ENCODE data around the gene CCSER1. TPM values are rescaled to one million over a fixed set of nuclear protein-coding genes. Genes with fewer than 3 reads are reported as not detected.
"Not testable (repeated sequence)": the region's sequence is repeated elsewhere in the genome, so short reads cannot be mapped to it uniquely, and the experiment has no call there.

CCSER1 gene
- total RNA-seq, 3 donors from 2014 or later (not counting 1 experiment from before 2014, with no cell fraction given), result 0.87 to 1.1 (median 1.1) TPM

DNA sequence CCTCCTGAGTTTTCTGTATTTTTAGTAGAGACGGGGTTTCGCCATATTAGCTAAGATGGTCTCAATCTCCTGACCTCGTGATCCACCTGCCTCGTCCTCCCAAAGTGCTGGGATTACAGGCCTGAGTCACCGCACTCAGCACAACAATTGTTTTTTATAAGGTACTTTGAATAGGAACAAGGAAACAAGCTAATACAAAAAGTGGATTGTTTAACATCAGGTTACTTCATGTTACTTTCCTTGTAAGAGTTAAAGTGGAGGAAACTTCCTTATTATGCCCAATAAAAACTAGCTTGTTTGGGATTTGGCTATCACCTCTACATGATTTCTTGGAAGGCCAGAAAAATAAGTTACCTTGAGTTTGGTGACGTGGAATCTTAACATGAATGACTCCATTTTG is 698.7 kb downstream of the CCSER1 start:
- Mint-ChIP-seq H3K4me1 (no peaks in the 10 kb centered on the region), H3K27ac (no peak overlapping the region), H3K36me3 (no peaks in the 10 kb centered on the region), H3K4me3 (no peak overlapping the region), H3K9me3 (peaks cover 10 to 11% of the 10 kb centered on the region in 2 donors), H3K27me3 (ENCODE audit: low read depth in 2 of 2) (no peaks in the 10 kb centered on the region)
- DNase-seq (no peak), ATAC-seq (no peak)
- H3K4me1 ChIP-seq (ENCODE audit: control insufficient read depth, insufficient read depth, low read length), result no peaks in the 10 kb centered on the region
- H3K36me3 ChIP-seq (ENCODE audit: control insufficient read depth, insufficient read depth, low read length), result no peaks in the 10 kb centered on the region
- no peaks in the 10 kb centered on the region for H3K27me3 ChIP-seq (ENCODE audit: control insufficient read depth, insufficient read depth, low read length)
- 91% methylated on average over 6 of the region's 6 CpGs for WGBS (ENCODE audit: insufficient coverage)
- TF ChIP-seq, protein P1, sequence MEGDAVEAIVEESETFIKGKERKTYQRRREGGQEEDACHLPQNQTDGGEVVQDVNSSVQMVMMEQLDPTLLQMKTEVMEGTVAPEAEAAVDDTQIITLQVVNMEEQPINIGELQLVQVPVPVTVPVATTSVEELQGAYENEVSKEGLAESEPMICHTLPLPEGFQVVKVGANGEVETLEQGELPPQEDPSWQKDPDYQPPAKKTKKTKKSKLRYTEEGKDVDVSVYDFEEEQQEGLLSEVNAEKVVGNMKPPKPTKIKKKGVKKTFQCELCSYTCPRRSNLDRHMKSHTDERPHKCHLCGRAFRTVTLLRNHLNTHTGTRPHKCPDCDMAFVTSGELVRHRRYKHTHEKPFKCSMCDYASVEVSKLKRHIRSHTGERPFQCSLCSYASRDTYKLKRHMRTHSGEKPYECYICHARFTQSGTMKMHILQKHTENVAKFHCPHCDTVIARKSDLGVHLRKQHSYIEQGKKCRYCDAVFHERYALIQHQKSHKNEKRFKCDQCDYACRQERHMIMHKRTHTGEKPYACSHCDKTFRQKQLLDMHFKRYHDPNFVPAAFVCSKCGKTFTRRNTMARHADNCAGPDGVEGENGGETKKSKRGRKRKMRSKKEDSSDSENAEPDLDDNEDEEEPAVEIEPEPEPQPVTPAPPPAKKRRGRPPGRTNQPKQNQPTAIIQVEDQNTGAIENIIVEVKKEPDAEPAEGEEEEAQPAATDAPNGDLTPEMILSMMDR (IDR thresholded peaks at IDR 0.05), result no peak
- no peaks in the 10 kb centered on the region for H3K9me3 ChIP-seq (ENCODE audit: control insufficient read depth, insufficient read depth, low read length)
- intact Hi-C loops (cut with micrococcal nuclease), result no loop called here
- H3K4me3 ChIP-seq (ENCODE audit: low read length), result no peak overlapping the region
- no peak overlapping the region for H3K27ac ChIP-seq (ENCODE audit: low read length)

DNA sequence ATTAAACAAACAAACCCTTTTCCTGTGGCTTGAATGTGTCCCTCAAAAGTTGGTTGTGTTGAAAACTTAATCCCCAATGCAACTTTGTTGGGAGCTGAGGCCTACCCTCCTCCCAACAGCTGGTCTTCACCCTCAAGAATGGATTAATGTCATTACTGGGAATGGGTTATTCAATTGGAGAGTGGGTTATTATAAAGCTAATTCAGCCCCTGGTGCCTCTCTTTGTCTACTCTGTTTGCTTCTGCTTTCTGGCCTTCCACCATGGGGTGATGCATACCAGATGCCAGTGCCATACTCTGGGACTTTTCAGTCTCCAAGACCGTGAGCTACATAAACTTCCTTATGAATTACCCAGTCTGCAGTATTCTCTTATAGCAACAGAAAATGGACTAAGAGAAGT is 706.5 kb downstream of the CCSER1 start:
- H3K36me3 Mint-ChIP-seq, result no peaks in the 10 kb centered on the region
- no peaks in the 10 kb centered on the region for H3K36me3 ChIP-seq (ENCODE audit: control insufficient read depth, insufficient read depth, low read length)
- ATAC-seq (no peak), DNase-seq (no peak)
- H3K4me1 Mint-ChIP-seq, result no peaks in the 10 kb centered on the region
- H3K4me3 Mint-ChIP-seq, result no peak overlapping the region
- H3K27me3 ChIP-seq (ENCODE audit: control insufficient read depth, insufficient read depth, low read length), result no peaks in the 10 kb centered on the region
- TF ChIP-seq, protein P1 (IDR thresholded peaks at IDR 0.05), result no peak
- H3K27me3 Mint-ChIP-seq (ENCODE audit: low read depth in 2 of 2), result no peaks in the 10 kb centered on the region
- WGBS (ENCODE audit: insufficient coverage), result no CpG with 5 or more reads among the region's 1 CpG
- peaks cover 6 to 10% of the 10 kb centered on the region in 2 donors for H3K9me3 Mint-ChIP-seq
- no peak overlapping the region for H3K27ac Mint-ChIP-seq
- no peaks in the 10 kb centered on the region for H3K9me3 ChIP-seq (ENCODE audit: control insufficient read depth, insufficient read depth, low read length)
- intact Hi-C loops (cut with micrococcal nuclease), result no loop called here
- H3K4me3 ChIP-seq (ENCODE audit: low read length), result no peak overlapping the region
- no peaks in the 10 kb centered on the region for H3K4me1 ChIP-seq (ENCODE audit: control insufficient read depth, insufficient read depth, low read length)
- no peak overlapping the region for H3K27ac ChIP-seq (ENCODE audit: low read length)

DNA sequence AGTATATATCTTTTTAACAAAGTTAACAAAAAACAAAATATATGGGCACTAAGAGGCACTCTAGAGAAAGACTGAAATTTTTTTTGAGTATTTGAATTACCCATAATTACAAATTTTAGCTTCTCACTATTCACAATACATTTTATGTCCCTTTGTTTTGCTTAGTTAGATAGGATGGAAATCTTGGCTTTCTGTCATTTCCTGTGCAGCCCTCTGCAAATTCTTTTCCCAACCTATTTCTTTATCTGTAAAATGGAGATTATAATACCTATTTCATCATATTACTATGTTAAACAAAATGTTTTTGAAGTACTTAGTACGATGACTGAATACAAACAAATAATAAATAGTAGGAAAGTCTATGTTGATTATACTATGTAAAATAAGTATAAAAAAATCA is 710.0 kb downstream of the CCSER1 start:
- H3K4me1 ChIP-seq (ENCODE audit: control insufficient read depth, insufficient read depth, low read length), result no peaks in the 10 kb centered on the region
- no CpG with 5 or more reads among the region's 1 CpG for WGBS (ENCODE audit: insufficient coverage)
- H3K9me3 Mint-ChIP-seq, result peaks cover 1 to 7% of the 10 kb centered on the region in 2 donors
- DNase-seq (no peak), ATAC-seq (no peak)
- no peak overlapping the region for H3K27ac ChIP-seq (ENCODE audit: low read length)
- H3K4me3 Mint-ChIP-seq, result no peak overlapping the region
- H3K36me3 Mint-ChIP-seq, result no peaks in the 10 kb centered on the region
- H3K4me3 ChIP-seq (ENCODE audit: low read length), result no peak overlapping the region
- TF ChIP-seq, protein P1 (IDR thresholded peaks at IDR 0.05), result no peak
- no peaks in the 10 kb centered on the region for H3K36me3 ChIP-seq (ENCODE audit: control insufficient read depth, insufficient read depth, low read length)
- no peaks in the 10 kb centered on the region for H3K27me3 Mint-ChIP-seq (ENCODE audit: low read depth in 2 of 2)
- no peaks in the 10 kb centered on the region for H3K27me3 ChIP-seq (ENCODE audit: control insufficient read depth, insufficient read depth, low read length)
- no peaks in the 10 kb centered on the region for H3K9me3 ChIP-seq (ENCODE audit: control insufficient read depth, insufficient read depth, low read length)
- no peak overlapping the region for H3K27ac Mint-ChIP-seq
- intact Hi-C loops (cut with micrococcal nuclease), result no loop called here
- no peaks in the 10 kb centered on the region for H3K4me1 Mint-ChIP-seq

DNA sequence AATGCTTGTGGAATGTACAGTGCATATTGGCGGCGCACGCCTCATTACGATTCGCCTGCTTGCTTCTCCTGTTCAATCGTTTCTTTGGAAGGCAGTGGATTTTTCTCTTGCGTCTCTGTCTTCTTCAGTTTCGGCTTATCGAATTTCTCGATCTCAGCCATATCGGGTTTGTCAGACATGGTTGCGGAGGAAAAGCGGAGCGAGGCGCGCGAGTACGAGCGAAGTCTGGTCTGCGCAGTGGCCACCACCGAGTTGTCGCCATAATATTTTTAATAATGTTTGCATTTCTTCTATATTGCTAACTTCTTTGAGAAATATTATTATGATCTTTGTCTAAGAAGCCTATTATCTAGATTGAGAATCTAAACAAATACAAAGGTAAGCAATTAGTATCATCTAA is 711.7 kb downstream of the CCSER1 start:
- H3K4me3 ChIP-seq (ENCODE audit: low read length); H3K36me3 ChIP-seq (ENCODE audit: control insufficient read depth, insufficient read depth, low read length); DNase-seq; H3K27me3 Mint-ChIP-seq (ENCODE audit: low read depth in 2 of 2); ATAC-seq; H3K27me3 ChIP-seq (ENCODE audit: control insufficient read depth, insufficient read depth, low read length); H3K27ac Mint-ChIP-seq; H3K36me3 Mint-ChIP-seq; H3K4me1 Mint-ChIP-seq; H3K27ac ChIP-seq (ENCODE audit: low read length); H3K9me3 ChIP-seq (ENCODE audit: control insufficient read depth, insufficient read depth, low read length); H3K4me3 Mint-ChIP-seq; intact Hi-C loops (cut with micrococcal nuclease); H3K4me1 ChIP-seq (ENCODE audit: control insufficient read depth, insufficient read depth, low read length): not testable (repeated sequence)
- H3K9me3 Mint-ChIP-seq, result peaks cover 7 to 12% of the 10 kb centered on the region in 2 donors
- 97% methylated on average over 16 of the region's 22 CpGs for WGBS (ENCODE audit: insufficient coverage)
